ENCODE results near the gene IKZF2.

- TF ChIP-seq CTCF (IDR thresholded peaks at IDR 0.05) = peak in 3 of 12 donors; percentile 25 to 26 (median 25)
- TF ChIP-seq POLR2A (IDR thresholded peaks at IDR 0.05) = no peak
Observed at GRCh38 chr2:213149294-213149875, 2.0 kb downstream of the IKZF2 start.

Data from heart left ventricle (tissue), 13 donors.